WTC11 (cell line): ENCODE measurements around the gene MADCAM1. TPM values are rescaled to one million over a fixed set of nuclear protein-coding genes. Genes with fewer than 3 reads are reported as not detected.

Source experiments
- ATAC-seq: fragments of 200-7000 bp; cut with Tn5 transposase; 2 replicates; pipeline ENCODE4 v1.10.0; 2021; ENCODE audit warnings: mild to moderate bottlenecking, moderate library complexity
- CTCF ChIA-PET: fragments of 300-600 bp; sonication (Branson Sonifier 250); formaldehyde crosslinking; loops from one replicate; lab custom pipeline; 2021; ENCODE audit warnings: antibody characterized with exemption; lab: Charles Lee
- POLR2A ChIA-PET: fragments of 350-600 bp; sonication (Branson Sonifier 250); formaldehyde crosslinking; loops from one replicate; lab custom pipeline; 2021; ENCODE audit warnings: antibody characterized with exemption; lab: Charles Lee
- DNase-seq: peaks from one replicate; pipeline ENCODE4 v3.0.0; 2021; ENCODE audit warnings: low spot score
- H3K27ac Mint-ChIP-seq: 2 replicates; pipeline ENCODE4 v1.8.0; 2021; ENCODE audit warnings: mixed read lengths
- H3K27me3 Mint-ChIP-seq: 2 replicates; pipeline ENCODE4 v1.8.0; 2021; ENCODE audit warnings: low read depth, mild to moderate bottlenecking, moderate library complexity, mixed read lengths
- H3K36me3 Mint-ChIP-seq: 2 replicates; pipeline ENCODE4 v1.8.0; 2021; ENCODE audit warnings: mixed read lengths
- H3K4me1 Mint-ChIP-seq: 2 replicates; pipeline ENCODE4 v1.8.0; 2022; ENCODE audit warnings: mixed read lengths
- H3K4me3 Mint-ChIP-seq: 2 replicates; pipeline ENCODE4 v1.8.0; 2021; ENCODE audit warnings: mild to moderate bottlenecking, moderate library complexity, mixed read lengths
- H3K9me3 Mint-ChIP-seq: 2 replicates; pipeline ENCODE4 v1.8.0; 2021; ENCODE audit warnings: mixed read lengths
- ATF1 ChIP-seq: sonication (generic); formaldehyde crosslinking; IDR thresholded peaks from 2 replicates; pipeline ENCODE4 v1.8.1; 2023; ENCODE audit warnings: mild to moderate bottlenecking, moderate library complexity, missing genetic modification reagents
- ATF2 ChIP-seq: sonication (generic); formaldehyde crosslinking; IDR thresholded peaks from 2 replicates; pipeline ENCODE4 v1.8.1; 2022; ENCODE audit warnings: low read depth, missing genetic modification reagents, borderline replicate concordance
- ATF3 ChIP-seq: sonication (generic); formaldehyde crosslinking; conservative IDR thresholded peaks from 2 replicates; pipeline ENCODE4 v1.8.1; 2022; ENCODE audit warnings: mild to moderate bottlenecking, missing genetic modification reagents
- CREM ChIP-seq: sonication (generic); formaldehyde crosslinking; IDR thresholded peaks from 2 replicates; pipeline ENCODE4 v1.8.1; 2022; ENCODE audit warnings: mild to moderate bottlenecking, missing genetic modification reagents, moderate library complexity
- HMGA2 ChIP-seq: fragments of 250-450 bp; sonication (Bioruptor Pico); IDR thresholded peaks from 2 replicates; pipeline ENCODE4 v1.4.0; 2021; ENCODE audit warnings: mild to moderate bottlenecking, moderate library complexity
- IRF2 ChIP-seq: sonication (generic); formaldehyde crosslinking; IDR thresholded peaks from 2 replicates; pipeline ENCODE4 v1.8.0; 2022; ENCODE audit warnings: low read depth, missing genetic modification reagents, borderline replicate concordance
- MXD4 ChIP-seq: fragments of 250-450 bp; sonication (Bioruptor Pico); IDR thresholded peaks from 2 replicates; pipeline ENCODE4 v1.8.0; 2021; ENCODE audit warnings: mild to moderate bottlenecking, moderate library complexity, borderline replicate concordance
- OVOL2 ChIP-seq: fragments of 250-450 bp; sonication (Bioruptor Pico); IDR thresholded peaks from 2 replicates; pipeline ENCODE4 v1.9.0; 2021; ENCODE audit warnings: mild to moderate bottlenecking, borderline replicate concordance
- ZNF232 ChIP-seq: sonication (generic); formaldehyde crosslinking; IDR thresholded peaks from 2 replicates; pipeline ENCODE4 v1.8.0; 2022; ENCODE audit warnings: mild to moderate bottlenecking, missing genetic modification reagents
- ZNF396 ChIP-seq: fragments of 250-450 bp; sonication (Bioruptor Pico); IDR thresholded peaks from 2 replicates; pipeline ENCODE4 v1.8.0; 2021; ENCODE audit warnings: mild to moderate bottlenecking, moderate library complexity, borderline replicate concordance
- ZNF532 ChIP-seq: fragments of 250-450 bp; sonication (Bioruptor Pico); IDR thresholded peaks from 2 replicates; pipeline ENCODE4 v1.9.0; 2021; ENCODE audit warnings: mild to moderate bottlenecking, borderline replicate concordance
- total RNA-seq: library from RNA; stranded (reverse); gene quantifications from 3 replicates; pipeline ENCODE4 v1.2.3, GENCODE V29; 2021
- TF ChIP-seq, protein P1 (sequence below): sonication (generic); formaldehyde crosslinking; conservative IDR thresholded peaks from 2 replicates; pipeline ENCODE4 v1.8.1; 2023; ENCODE audit warnings: mild to moderate bottlenecking, low read depth, missing genetic modification reagents, moderate library complexity
- TF ChIP-seq, protein P2 (sequence below): sonication (generic); formaldehyde crosslinking; IDR thresholded peaks from 2 replicates; pipeline ENCODE4 v1.8.0; 2022; ENCODE audit warnings: missing genetic modification reagents
- TF ChIP-seq, protein P3 (sequence below): sonication (generic); formaldehyde crosslinking; IDR thresholded peaks from 2 replicates; pipeline ENCODE4 v1.8.0; 2022; ENCODE audit warnings: mild to moderate bottlenecking, missing genetic modification reagents
- TF ChIP-seq, protein P4 (sequence below): sonication (generic); formaldehyde crosslinking; IDR thresholded peaks from 2 replicates; pipeline ENCODE4 v1.8.1; 2022; ENCODE audit warnings: missing genetic modification reagents, borderline replicate concordance

The MADCAM1 gene
- total RNA-seq, 1 experiment from 2014 or later, result 4.7 TPM

- TF ChIP-seq ZNF532 (CRISPR knock-in tag), result no peak
- TF ChIP-seq, protein P1, sequence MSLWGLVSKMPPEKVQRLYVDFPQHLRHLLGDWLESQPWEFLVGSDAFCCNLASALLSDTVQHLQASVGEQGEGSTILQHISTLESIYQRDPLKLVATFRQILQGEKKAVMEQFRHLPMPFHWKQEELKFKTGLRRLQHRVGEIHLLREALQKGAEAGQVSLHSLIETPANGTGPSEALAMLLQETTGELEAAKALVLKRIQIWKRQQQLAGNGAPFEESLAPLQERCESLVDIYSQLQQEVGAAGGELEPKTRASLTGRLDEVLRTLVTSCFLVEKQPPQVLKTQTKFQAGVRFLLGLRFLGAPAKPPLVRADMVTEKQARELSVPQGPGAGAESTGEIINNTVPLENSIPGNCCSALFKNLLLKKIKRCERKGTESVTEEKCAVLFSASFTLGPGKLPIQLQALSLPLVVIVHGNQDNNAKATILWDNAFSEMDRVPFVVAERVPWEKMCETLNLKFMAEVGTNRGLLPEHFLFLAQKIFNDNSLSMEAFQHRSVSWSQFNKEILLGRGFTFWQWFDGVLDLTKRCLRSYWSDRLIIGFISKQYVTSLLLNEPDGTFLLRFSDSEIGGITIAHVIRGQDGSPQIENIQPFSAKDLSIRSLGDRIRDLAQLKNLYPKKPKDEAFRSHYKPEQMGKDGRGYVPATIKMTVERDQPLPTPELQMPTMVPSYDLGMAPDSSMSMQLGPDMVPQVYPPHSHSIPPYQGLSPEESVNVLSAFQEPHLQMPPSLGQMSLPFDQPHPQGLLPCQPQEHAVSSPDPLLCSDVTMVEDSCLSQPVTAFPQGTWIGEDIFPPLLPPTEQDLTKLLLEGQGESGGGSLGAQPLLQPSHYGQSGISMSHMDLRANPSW (CRISPR knock-in tag), result no peak
Observed at GRCh38 chr19:463483-464207, 32.6 kb upstream of the MADCAM1 start (continued).

GRCh38 chr19:464208-464545 lies 32.1 kb upstream of the MADCAM1 start:
- ChIA-PET POLR2A (no interaction called here), CTCF (interaction anchor here (2.1 to 3.8 kb wide), 2 partner anchors 42 to 46 kb away, joined by 4 to 17 read pairs; no protein-coding TSS in a partner anchor)
- Mint-ChIP-seq H3K27me3 (peaks cover 29% of the 10 kb centered on the region), H3K9me3 (no peaks in the 10 kb centered on the region; the same call in 1 of the 2 replicates), H3K36me3 (no peaks in the 10 kb centered on the region), H3K4me1 (0 out of 2 replicates have a peak, but pooled peaks cover 3% of the 10 kb centered on the region), H3K4me3 (no peak overlapping the region), H3K27ac (no peak overlapping the region)
- DNase-seq (no peak), ATAC-seq (no peak)
- no peak for TF ChIP-seq ZNF232 (CRISPR knock-in tag)
- TF ChIP-seq, protein P2, sequence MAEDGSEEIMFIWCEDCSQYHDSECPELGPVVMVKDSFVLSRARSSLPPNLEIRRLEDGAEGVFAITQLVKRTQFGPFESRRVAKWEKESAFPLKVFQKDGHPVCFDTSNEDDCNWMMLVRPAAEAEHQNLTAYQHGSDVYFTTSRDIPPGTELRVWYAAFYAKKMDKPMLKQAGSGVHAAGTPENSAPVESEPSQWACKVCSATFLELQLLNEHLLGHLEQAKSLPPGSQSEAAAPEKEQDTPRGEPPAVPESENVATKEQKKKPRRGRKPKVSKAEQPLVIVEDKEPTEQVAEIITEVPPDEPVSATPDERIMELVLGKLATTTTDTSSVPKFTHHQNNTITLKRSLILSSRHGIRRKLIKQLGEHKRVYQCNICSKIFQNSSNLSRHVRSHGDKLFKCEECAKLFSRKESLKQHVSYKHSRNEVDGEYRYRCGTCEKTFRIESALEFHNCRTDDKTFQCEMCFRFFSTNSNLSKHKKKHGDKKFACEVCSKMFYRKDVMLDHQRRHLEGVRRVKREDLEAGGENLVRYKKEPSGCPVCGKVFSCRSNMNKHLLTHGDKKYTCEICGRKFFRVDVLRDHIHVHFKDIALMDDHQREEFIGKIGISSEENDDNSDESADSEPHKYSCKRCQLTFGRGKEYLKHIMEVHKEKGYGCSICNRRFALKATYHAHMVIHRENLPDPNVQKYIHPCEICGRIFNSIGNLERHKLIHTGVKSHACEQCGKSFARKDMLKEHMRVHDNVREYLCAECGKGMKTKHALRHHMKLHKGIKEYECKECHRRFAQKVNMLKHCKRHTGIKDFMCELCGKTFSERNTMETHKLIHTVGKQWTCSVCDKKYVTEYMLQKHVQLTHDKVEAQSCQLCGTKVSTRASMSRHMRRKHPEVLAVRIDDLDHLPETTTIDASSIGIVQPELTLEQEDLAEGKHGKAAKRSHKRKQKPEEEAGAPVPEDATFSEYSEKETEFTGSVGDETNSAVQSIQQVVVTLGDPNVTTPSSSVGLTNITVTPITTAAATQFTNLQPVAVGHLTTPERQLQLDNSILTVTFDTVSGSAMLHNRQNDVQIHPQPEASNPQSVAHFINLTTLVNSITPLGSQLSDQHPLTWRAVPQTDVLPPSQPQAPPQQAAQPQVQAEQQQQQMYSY (CRISPR knock-in tag), result no peak
- no peak for TF ChIP-seq MXD4 (CRISPR knock-in tag)
- TF ChIP-seq HMGA2 (CRISPR knock-in tag), result no peak
- TF ChIP-seq ATF1, result no peak
- TF ChIP-seq IRF2 (CRISPR knock-in tag), result no peak
- no peak for TF ChIP-seq ATF2 (CRISPR knock-in tag)
- no peak for TF ChIP-seq CREM
- TF ChIP-seq ZNF396 (CRISPR knock-in tag), result no peak
- TF ChIP-seq OVOL2, result no peak
- TF ChIP-seq, protein P3, sequence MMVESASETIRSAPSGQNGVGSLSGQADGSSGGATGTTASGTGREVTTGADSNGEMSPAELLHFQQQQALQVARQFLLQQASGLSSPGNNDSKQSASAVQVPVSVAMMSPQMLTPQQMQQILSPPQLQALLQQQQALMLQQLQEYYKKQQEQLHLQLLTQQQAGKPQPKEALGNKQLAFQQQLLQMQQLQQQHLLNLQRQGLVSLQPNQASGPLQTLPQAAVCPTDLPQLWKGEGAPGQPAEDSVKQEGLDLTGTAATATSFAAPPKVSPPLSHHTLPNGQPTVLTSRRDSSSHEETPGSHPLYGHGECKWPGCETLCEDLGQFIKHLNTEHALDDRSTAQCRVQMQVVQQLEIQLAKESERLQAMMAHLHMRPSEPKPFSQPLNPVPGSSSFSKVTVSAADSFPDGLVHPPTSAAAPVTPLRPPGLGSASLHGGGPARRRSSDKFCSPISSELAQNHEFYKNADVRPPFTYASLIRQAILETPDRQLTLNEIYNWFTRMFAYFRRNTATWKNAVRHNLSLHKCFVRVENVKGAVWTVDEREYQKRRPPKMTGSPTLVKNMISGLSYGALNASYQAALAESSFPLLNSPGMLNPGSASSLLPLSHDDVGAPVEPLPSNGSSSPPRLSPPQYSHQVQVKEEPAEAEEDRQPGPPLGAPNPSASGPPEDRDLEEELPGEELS (CRISPR knock-in tag), result no peak
- no peak for TF ChIP-seq ATF3 (CRISPR knock-in tag)
- TF ChIP-seq, protein P4, sequence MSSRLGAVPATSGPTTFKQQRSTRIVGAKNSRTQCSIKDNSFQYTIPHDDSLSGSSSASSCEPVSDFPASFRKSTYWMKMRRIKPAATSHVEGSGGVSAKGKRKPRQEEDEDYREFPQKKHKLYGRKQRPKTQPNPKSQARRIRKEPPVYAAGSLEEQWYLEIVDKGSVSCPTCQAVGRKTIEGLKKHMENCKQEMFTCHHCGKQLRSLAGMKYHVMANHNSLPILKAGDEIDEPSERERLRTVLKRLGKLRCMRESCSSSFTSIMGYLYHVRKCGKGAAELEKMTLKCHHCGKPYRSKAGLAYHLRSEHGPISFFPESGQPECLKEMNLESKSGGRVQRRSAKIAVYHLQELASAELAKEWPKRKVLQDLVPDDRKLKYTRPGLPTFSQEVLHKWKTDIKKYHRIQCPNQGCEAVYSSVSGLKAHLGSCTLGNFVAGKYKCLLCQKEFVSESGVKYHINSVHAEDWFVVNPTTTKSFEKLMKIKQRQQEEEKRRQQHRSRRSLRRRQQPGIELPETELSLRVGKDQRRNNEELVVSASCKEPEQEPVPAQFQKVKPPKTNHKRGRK (CRISPR knock-in tag), result no peak
